K562 (cell line): ENCODE measurements around the gene ITSN1. TPM values are rescaled to one million over a fixed set of nuclear protein-coding genes. Genes with fewer than 3 reads are reported as not detected.

Source experiments
- ATF1 ChIP-seq, 2 experiments: fragments of 450-650 bp in 1 of 2; IDR thresholded peaks; 2 replicates each; pipeline ENCODE4 v1.6.1; 2016; ENCODE audit warnings: missing compliant biosample characterization in 1 of 2, missing genetic modification characterization in 1 of 2
- BCL6 ChIP-seq: fragments of 250-450 bp; sonication (Bioruptor Pico); IDR thresholded peaks from 2 replicates; pipeline ENCODE4 v1.4.0; 2020
- CREM ChIP-seq: IDR thresholded peaks from 2 replicates; pipeline ENCODE4 v1.6.1; 2014; ENCODE audit warnings: antibody characterized with exemption, low read depth
- JUN ChIP-seq, 2 experiments: sonication (generic) in 1 of 2; formaldehyde crosslinking in 1 of 2; IDR thresholded peaks; 2 replicates each; pipeline versions ENCODE4 v1.6.1 to v1.8.0; 2012 to 2022; ENCODE audit warnings: borderline replicate concordance in 2 of 2, mild to moderate bottlenecking in 2 of 2, improper control_type of control experiment in 1 of 2, low read depth in 1 of 2, low read length in 1 of 2, missing genetic modification reagents in 1 of 2
- KDM1A ChIP-seq, 2 experiments: fragments of 450-650 bp; IDR thresholded peaks; 2 replicates each; pipeline ENCODE4 v1.6.1; 2016; ENCODE audit warnings: mild to moderate bottlenecking in 2 of 2
- RAD21 ChIP-seq, 2 experiments: fragments of 250-450 bp in 1 of 2; fragments of 450-650 bp in 1 of 2; sonication (Bioruptor Pico) in 1 of 2; formaldehyde crosslinking in 1 of 2; IDR thresholded peaks in 1 of 2; conservative IDR thresholded peaks in 1 of 2; 2 replicates each; pipeline versions ENCODE4 v1.4.0 to v1.8.0; 2020 to 2022; ENCODE audit warnings: mild to moderate bottlenecking in 2 of 2, moderate library complexity in 1 of 2
- RBM25 ChIP-seq: fragments of 200-400 bp; formaldehyde crosslinking; IDR thresholded peaks from 2 replicates; pipeline ENCODE4 v1.6.1; 2018; ENCODE audit warnings: low read length, low read depth, moderate library complexity; ENCODE audit not compliant: severe bottlenecking
- THRA ChIP-seq: fragments of 450-650 bp; IDR thresholded peaks from 2 replicates; pipeline ENCODE4 v1.6.1; 2017; ENCODE audit warnings: mild to moderate bottlenecking, moderate library complexity
- TOE1 ChIP-seq, 2 experiments: fragments of 450-650 bp in 1 of 2; sonication (generic) in 1 of 2; formaldehyde crosslinking in 1 of 2; IDR thresholded peaks; 2 replicates each; pipeline versions ENCODE4 v1.7.1 to v1.8.0; 2016 to 2022; ENCODE audit warnings: borderline replicate concordance in 2 of 2, mild to moderate bottlenecking in 2 of 2, antibody characterized with exemption in 1 of 2, inconsistent platforms in 1 of 2, low read depth in 1 of 2, missing genetic modification reagents in 1 of 2, moderate library complexity in 1 of 2
- WHSC1 ChIP-seq: IDR thresholded peaks from one replicate; pipeline ENCODE4 v1.6.1; 2012; ENCODE audit warnings: low read length, control low read depth, inconsistent platforms
- YY1 ChIP-seq, 3 experiments: IDR thresholded peaks; 2 replicates each; pipeline ENCODE4 v1.6.1; 2011; ENCODE audit warnings: low read length in 2 of 3, mild to moderate bottlenecking in 2 of 3, moderate library complexity in 2 of 3, borderline replicate concordance in 1 of 3, control low read depth in 1 of 3, low read depth in 1 of 3; ENCODE audit not compliant: insufficient read depth in 3 of 3, insufficient replicate concordance in 2 of 3, control insufficient read depth in 1 of 3, insufficient read length in 1 of 3; ENCODE audit errors: extremely low read depth in 1 of 3
- ZNF12 ChIP-seq: sonication (generic); formaldehyde crosslinking; IDR thresholded peaks from 2 replicates; pipeline ENCODE4 v1.4.0; 2020; ENCODE audit warnings: mild to moderate bottlenecking, missing genetic modification reagents
- ZNF239 ChIP-seq: fragments of 250-450 bp; sonication (Bioruptor Pico); IDR thresholded peaks from 2 replicates; pipeline ENCODE4 v1.4.0; 2020; ENCODE audit warnings: mild to moderate bottlenecking
- ZNF311 ChIP-seq: fragments of 250-450 bp; sonication (Bioruptor Pico); IDR thresholded peaks from 2 replicates; pipeline ENCODE4 v1.4.0; 2020; ENCODE audit warnings: mild to moderate bottlenecking, moderate library complexity
- ZNF318 ChIP-seq, 2 experiments: fragments of 450-650 bp; IDR thresholded peaks; 2 replicates each; pipeline ENCODE4 v1.6.1; 2016; ENCODE audit warnings: mild to moderate bottlenecking in 2 of 2, borderline replicate concordance in 1 of 2, low read depth in 1 of 2, moderate library complexity in 1 of 2
- polyA plus RNA-seq, 8 experiments: library from polyadenylated mRNA; depleted of rRNA in 4 of 8; stranded (reverse) in 5 of 8; unstranded in 3 of 8; fragments of >200 nt; fragmentation: Nextera tagmentation in 2 of 8; fragmentation: Illumina TruSeq in 1 of 8; extraction: Ambion mirVana in 2 of 8; extraction: Trizol in 1 of 8; gene quantifications; 2 replicates each; pipeline versions ENCODE4 v1.2.1 to v1.2.3, GENCODE V29; 2011 to 2014; ENCODE audit warnings: inconsistent platforms in 1 of 8, missing spikeins in 1 of 8
- total RNA-seq, 7 experiments: library from RNA; depleted of rRNA in 6 of 7; stranded (reverse); fragments of >200 nt in 6 of 7; fragmentation: Illumina TruSeq in 2 of 7; extraction: Trizol in 2 of 7; gene quantifications; 2 replicates each; pipeline versions ENCODE4 v1.2.1 to v1.2.3, GENCODE V29; 2011 to 2021; ENCODE audit warnings: low replicate concordance in 1 of 7

ITSN1 gene
- total and polyA plus RNA-seq, 9 of the 15 experiments (the other 6 are each of a cell fraction or from before 2014, with no cell fraction given): 1.1 to 12.6 (median 4.8) TPM

- TF ChIP-seq RBM25 (peak; percentile 79), BCL6 (CRISPR knock-in tag) (no peak), CREM (peak; percentile 93), ZNF311 (CRISPR knock-in tag) (no peak), WHSC1 (no peak), YY1 (IDR thresholded peaks at IDR 0.05; ENCODE audit: borderline replicate concordance in 1 of 3, control insufficient read depth in 1 of 3, extremely low read depth in 1 of 3, insufficient read depth in 3 of 3, insufficient read length in 1 of 3, insufficient replicate concordance in 2 of 3, low read depth in 1 of 3, low read length in 2 of 3) (peak; percentile 5 to 73 (median 61)), THRA (no peak), TOE1 (IDR thresholded peaks at IDR 0.05; ENCODE audit: borderline replicate concordance) (peak; percentile 43; the same call in 1 of the 2 replicates), TOE1 (CRISPR knock-in tag; IDR thresholded peaks at IDR 0.05; ENCODE audit: borderline replicate concordance, low read depth) (no peak), ZNF318 (IDR thresholded peaks at IDR 0.05; ENCODE audit: borderline replicate concordance in 1 of 2, low read depth in 1 of 2) (peak in 1 of 2 experiments; percentile 82; a peak in 2 of 4 replicates), JUN (IDR thresholded peaks at IDR 0.05; ENCODE audit: borderline replicate concordance, low read depth, low read length) (no peak), JUN (CRISPR knock-in tag; IDR thresholded peaks at IDR 0.05; ENCODE audit: borderline replicate concordance) (peak; percentile 88; the same call in 1 of the 2 replicates), ZNF239 (CRISPR knock-in tag) (no peak), ZNF12 (CRISPR knock-in tag) (no peak), RAD21 (CRISPR knock-in tag; conservative IDR thresholded peaks at IDR 0.05 in 1 of 2, IDR thresholded peaks at IDR 0.05 in 1 of 2) (peak in 1 of 2 experiments; percentile 28; a peak in 1 of 4 replicates), KDM1A (IDR thresholded peaks at IDR 0.05) (peak; percentile 5 to 10; a peak in 1 of 4 replicates), ATF1 (CRISPR knock-in tag; IDR thresholded peaks at IDR 0.05) (no peak), ATF1 (tag; IDR thresholded peaks at IDR 0.05) (peak; percentile 96)
Measured at GRCh38 chr21:33641352-33642026, 812 bp upstream of the ITSN1 start, which contains the start of gene CRYZL1 (continued).
